ENCODE results near the gene COX14.
"Not testable (repeated sequence)": the region's sequence is repeated elsewhere in the genome, so short reads cannot be mapped to it uniquely, and the experiment has no call there.

Gene COX14

DNA sequence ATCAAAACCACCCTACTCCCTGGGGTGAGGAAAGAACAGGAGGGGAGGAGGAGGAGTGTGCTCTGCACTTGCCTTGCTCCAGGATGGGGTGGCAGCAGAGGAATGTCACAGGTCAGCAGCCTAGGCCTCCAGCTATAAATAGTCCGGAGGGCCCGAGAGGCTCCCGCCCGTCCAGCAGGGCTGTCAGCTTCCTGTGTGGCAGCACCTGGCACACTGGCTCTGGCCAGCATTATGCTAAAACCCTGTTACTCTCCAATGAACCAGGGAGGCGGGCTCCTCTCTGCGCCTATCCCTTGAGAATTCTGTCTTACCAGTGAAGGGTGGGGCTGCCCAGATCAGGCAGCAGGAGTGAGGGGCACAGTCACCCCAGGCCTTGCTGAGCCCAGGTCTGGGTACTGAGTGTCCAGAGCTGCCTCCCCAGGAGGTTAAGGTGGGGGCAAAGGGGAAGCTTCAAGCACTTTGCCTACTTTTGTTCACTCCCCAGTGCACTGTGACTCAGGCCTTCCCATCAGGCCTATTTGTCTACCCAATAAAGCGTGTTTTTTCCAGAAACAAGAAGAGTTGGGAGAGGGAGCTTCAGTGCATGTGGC lies 1.2 kb upstream of the COX14 start:
- DNase-seq = no peak

- no peak for DNase-seq
Observed at GRCh38 chr12:50111395-50111692, 692 bp upstream of the COX14 start.

DNA sequence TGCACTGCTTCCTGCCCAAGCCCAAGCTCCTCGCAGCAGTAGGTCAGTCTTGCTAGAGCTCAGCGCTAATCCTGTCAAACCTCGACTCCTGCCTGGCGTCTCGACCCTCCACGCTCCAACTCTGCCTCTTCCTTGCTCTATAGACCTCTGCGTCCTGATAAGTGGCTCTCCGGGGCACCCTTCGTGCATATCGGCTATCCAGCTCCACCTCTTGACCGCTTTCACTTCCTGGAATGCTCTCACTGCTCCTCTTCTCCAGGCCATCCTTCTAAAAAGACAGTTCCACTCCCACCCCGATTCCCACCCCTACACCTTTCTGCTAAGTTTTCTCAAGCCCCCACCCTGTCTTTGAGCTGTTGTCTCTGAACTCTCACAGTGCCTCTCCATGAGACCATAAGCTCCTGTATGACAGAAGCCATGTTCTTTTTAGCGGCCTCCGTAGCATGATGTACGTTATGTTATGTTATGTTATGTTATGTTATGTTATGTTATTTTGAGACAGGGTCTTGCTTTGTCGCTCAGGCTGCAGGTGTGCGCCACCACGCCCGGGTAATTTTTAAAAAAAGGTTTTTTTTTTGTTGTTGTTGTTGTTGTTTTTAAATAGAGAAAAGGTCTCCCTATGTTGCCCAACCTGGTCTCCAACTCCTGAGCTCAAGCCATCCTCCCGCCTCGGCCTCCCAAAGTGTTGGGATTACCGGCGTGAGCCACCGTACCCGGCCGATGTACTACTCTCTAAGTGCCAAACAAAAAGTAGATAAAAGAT lies 601 bp downstream of the COX14 start:
- DNase-seq = no peak

DNA sequence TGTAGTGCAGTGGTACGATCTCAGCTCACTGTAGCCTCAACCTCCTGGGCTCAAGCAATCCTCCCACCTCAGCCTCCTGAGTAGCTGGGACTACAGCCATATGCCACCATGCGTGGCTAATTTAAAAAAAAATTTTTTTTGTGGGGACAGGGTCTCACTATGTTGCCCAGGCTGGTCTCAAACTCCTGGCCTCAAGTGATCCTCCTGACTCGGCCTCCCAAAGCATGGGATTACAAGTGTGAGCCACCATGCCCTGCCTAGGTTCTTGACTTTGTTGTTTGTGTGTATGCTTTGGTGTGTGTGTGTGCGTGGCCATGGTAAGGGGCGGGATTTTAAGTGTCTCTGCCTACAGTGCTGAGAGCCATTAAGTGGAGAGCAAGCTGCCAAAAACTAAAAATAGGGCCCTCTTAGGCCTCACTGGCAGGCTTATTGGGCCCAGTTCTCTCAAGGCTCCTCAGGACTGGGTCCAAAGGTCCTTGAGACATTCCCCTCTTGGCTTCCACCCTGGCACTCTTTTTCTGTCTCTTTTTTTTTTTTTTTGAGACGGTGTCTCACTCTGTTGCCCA lies 5.1 kb downstream of the COX14 start:
- DNase-seq = no peak

GRCh38 chr12:50119387-50119786 lies 7.4 kb downstream of the COX14 start:
- no peak for DNase-seq

- no peak for DNase-seq
Observed at GRCh38 chr12:50120521-50120920, 8.5 kb downstream of the COX14 start.

- no peak for DNase-seq
Observed at GRCh38 chr12:50120953-50121352, 8.9 kb downstream of the COX14 start.

DNA sequence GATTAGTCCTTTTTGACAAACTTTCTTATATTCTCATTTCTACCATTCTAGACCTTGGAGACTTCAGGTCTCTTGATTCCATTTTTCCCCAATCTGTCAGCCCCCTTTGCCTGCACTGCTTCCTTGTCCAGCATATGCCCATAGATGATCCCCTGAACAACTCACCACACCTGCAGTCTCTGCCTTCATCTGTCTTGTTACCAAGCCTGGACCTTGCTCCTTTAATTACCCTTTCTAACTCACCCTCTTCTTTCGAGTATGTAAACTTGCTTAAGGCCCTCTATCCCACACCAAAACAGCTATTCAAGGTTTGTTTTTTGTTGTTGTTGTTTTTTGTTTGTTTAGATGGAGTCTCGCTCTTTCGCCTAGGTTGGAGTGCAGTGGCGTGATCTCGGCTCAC lies 9.6 kb downstream of the COX14 start:
- DNase-seq = no peak

DNA sequence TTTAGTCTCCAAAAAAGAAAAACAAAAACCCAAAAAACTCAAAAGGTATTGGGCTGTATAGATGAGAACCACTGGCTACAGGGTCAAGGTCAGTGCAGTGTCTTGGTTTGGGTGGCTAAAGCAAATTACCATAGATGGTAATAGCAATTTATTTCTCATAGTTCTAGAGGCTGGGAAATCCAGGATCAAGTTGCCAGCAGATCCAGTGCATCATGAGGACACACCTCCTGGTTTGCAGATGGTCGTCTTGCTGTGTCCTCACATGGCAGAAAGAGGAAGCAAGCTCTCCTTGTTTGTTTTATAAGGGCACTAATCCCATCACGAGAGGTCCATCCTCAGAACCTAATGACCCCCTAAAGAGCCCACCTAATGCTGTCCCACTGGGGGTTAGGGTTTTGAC lies 11.2 kb downstream of the COX14 start:
- no peak for DNase-seq

- DNase-seq = no peak
Observed at GRCh38 chr12:50127546-50127945, 15.5 kb downstream of the COX14 start.

DNA sequence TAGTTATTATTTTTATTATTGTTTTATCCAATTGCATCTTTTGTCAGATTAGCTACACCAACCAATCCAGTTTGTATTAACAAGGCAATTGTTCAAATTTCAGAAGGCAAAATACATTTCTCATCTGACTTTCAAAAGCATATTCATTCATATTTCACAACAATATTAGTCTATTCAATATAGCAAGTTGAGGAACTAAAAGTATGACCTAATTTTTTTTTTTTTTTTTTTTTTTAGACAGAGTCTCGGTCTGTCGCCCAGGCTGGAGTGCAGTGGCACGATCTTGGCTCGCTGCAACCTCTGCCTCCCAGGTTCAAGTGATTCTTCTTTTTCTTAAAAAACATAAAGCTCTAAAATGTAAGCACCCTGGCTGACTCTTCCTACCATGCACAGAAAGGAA lies 17.3 kb downstream of the COX14 start:
- DNase-seq = no peak

DNA sequence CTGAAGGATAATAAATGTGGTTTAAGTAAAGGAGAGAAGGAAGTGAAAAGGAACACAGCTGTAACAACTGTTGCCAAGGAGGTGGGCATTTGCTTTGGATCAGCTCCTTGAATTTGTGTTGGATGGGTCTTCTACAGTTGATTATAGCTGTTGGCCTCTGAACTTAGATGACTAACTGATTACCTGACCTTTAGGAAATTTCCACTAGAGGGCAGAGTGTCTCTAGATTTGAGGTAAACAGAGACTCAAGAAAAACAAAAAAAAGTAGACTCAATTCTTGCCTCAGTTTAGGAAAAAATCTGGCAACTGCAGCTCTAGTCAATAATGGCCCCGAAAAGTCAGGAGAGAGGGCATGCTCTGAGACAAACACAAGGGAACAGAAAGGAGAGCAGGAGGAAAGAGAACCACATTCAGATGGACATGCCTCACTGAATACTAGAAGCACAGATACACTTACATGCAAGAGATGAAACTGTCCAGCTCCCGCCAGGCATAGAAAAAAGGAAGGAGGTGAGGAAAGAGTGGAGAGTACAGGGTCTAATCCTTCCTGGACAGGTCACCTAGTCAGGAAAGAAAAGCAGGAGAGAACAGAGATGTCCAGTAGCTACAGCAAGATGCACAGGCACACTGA lies 20.6 kb downstream of the COX14 start:
- no peak for DNase-seq

GRCh38 chr12:50142993-50143392 lies 31.0 kb downstream of the COX14 start:
- no peak for DNase-seq

DNA sequence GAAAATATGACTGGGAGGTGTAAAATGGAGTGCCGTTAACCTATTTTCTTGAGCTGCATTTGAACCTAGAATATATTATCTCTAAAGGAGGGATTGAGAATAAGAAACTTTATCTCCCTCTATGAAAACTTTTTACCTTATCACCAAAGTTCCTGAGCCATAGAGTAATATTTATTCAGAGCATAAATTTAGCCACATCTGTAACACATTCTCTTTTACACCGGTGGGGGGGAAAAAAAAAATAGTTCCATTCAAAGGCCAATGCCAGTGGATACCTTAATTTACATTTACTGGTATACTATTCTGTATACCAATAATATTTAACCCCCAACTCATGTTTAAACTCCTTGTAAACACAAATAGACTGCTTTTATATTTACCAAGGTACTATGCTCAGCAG lies 33.4 kb downstream of the COX14 start:
- DNase-seq = no peak

GRCh38 chr12:50147281-50147680 lies 35.2 kb downstream of the COX14 start:
- no peak for DNase-seq

DNA sequence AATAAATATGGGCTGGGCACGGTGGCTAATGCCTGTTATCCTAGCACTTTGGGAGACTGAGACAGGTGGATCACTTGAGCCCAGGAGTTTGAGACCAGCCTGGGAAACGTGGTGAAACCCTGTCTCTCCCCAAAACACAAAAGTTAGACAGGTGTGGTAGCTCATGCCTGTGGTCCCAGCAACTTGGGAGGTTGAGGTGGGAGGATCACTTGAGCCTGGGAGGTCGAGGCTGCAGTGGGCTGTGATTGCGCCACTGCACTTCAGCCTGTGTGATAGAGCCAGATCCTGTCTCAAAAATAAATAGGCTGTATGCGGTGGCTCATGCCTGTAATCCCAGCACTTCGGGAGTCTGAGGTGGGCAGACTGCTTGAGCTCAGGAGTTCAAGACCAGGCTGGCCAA lies 36.0 kb downstream of the COX14 start:
- DNase-seq = not testable (repeated sequence)

- DNase-seq = no peak
Observed at GRCh38 chr12:50149311-50149710, 37.3 kb downstream of the COX14 start.

DNA sequence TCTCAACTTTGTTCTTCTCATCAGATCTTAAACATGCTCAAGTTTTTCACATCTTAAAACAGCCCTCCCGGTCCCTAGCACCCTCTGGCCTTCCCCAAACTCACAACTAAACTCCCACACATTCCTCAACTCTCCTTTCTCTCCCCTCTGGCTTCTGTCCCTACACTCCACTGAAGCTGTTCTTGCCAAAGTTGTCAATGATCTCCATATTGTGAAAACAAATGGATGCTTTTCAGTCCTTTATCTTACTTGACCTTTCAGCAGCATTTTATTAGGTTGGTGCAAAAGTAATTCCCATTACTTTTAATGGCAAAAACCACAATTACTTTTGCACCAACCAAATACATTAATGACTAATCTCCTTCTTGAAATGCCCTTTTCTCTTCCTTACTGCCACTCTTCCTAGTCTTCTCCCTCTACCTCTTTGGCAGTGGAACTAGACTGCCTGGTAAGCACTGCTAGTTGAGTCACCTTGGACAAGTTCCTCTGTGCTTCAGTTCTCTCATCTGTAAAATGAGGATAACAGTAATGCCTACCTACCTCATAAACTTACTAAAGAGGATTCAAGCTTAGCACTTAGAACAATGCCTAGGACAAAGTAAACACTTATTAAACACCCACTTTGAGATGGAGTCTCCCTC lies 39.1 kb downstream of the COX14 start:
- DNase-seq = no peak

DNA sequence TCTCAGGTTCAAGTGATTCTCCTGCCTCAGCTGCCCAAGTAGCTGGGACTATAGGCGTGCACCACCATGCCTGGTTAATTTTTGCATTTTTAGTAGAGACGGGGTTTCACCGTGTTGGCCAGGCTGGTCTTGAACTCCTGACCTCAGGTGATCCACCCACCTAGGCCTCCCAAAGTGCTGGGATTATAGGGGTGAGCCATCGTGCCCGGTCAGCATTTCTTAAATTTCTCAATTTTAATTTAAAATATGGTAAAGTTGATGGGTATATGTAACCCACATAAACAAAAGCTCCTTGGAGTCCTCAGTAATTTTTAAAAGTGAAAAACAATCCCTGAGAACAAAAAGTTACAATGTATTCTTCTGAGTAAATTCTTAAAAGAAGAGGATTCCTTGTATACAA lies 42.9 kb downstream of the COX14 start:
- not testable (repeated sequence) for DNase-seq

DNA sequence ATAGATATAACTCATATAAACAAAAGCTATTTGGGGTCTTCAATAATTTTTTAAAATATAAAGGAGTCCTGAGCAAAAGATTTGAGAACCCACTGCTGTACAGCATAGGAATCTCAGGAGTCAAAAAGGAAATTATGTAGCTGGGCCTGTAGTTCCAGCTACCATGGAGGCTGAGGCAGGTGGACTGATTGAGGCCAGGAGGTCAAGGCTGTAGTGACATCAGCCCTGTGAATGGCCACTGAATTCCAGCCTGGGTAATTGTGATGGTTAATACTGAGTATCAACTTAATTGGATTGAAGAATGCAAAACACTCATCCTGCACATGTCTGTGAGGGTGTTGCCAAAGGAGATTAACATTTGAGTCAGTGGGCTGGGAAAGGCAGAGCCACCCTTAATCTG lies 44.6 kb downstream of the COX14 start:
- no peak for DNase-seq

DNA sequence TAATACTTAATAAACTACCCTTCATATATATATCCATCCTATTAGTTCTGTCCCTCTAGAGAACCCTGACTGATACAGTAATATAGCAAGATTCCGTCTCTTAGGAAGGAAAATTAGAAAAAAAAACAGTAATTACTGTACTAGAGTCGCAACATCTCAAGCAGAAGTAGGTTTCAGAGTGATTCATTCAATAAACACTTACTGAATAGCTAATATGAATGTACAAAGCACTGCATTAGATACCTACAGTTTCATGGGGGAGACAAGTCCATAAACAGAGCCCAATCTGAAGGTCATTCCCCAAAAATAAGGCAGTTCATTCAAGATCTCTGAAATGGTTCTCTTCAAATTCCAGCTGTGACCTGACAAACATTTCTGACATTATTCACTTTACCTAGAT lies 45.2 kb downstream of the COX14 start:
- no peak for DNase-seq

DNA sequence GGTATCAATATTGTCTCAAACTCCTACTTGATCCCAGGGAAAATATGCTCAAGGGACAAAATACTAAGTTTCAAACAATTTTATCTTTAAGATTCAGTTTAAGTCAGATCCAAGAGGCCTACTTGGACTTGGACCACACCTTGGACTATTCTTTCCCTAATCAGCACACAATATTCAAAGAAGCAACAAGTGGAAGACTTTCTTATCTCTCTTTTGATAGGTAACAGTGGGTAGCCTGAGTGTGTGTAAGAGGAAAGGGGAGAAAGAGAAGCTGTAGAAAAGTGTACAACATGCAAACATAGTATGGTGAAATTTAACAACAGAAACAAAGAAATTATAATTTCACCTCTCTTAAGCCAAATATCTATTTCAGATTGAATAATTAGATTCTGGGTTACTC lies 48.6 kb downstream of the COX14 start:
- DNase-seq = no peak

GRCh38 chr12:50162230-50162629 lies 50.2 kb downstream of the COX14 start:
- no peak for DNase-seq

DNA sequence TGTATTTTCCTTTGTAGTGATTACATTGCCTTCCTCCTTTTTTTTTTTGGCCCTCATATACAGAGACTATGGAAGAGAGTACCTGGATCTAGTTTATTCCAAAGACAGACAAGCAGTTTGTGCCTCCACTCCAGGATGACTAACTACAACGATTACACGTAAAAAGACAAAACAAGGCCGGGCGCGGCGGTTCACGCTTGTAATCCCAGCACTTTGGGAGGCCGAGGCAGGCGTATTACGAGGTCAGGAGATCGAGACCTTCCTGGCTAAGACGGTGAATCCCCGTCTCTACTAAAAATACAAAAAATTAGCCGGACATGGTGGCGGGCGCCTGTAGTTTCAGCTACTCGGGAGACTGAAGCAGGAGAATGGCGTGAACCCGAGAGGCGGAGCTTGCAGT lies 52.9 kb downstream of the COX14 start:
- DNase-seq = no peak
